Natural killer cell treated with Interleukin-12 subunit alpha and Interleukin-12 subunit beta and Interleukin-15 and Interleukin-18, amount 100 ng/mL, for 72 hours (primary cell): ENCODE data around the gene LRRC8B. TPM values are rescaled to one million over a fixed set of nuclear protein-coding genes. Genes with fewer than 3 reads are reported as not detected.
"Not testable (repeated sequence)": the region's sequence is repeated elsewhere in the genome, so short reads cannot be mapped to it uniquely, and the experiment has no call there.

Source experiments
- ATAC-seq, 2 donors: fragments of 150-1000 bp; cut with Tn5 transposase in 1 of 2; sonication (Bioruptor Pico), chemical (Tn5 transposase) in 1 of 2; 2 replicates each; pipeline ENCODE4 v1.10.0; 2021
- DNase-seq: peaks from one replicate; pipeline ENCODE4 v3.0.0; 2022; ENCODE audit warnings: low spot score
- H3K27ac Mint-ChIP-seq, 2 donors: 1 replicate in 1 of 2; 2 replicates in 1 of 2; pipeline ENCODE4 v1.8.0; 2022; ENCODE audit warnings: mixed read lengths in 2 of 2, mild to moderate bottlenecking in 1 of 2, moderate library complexity in 1 of 2
- H3K27me3 Mint-ChIP-seq, 2 donors: 1 replicate in 1 of 2; 2 replicates in 1 of 2; pipeline ENCODE4 v1.8.0; 2022; ENCODE audit warnings: mixed read lengths in 2 of 2
- H3K36me3 Mint-ChIP-seq: one replicate; pipeline ENCODE4 v1.8.0; 2022; ENCODE audit warnings: mixed read lengths
- H3K4me1 Mint-ChIP-seq, 2 donors: 1 replicate in 1 of 2; 2 replicates in 1 of 2; pipeline ENCODE4 v1.8.0; 2022; ENCODE audit warnings: low read depth in 2 of 2, mixed read lengths in 2 of 2, mild to moderate bottlenecking in 1 of 2
- H3K4me3 Mint-ChIP-seq: one replicate; pipeline ENCODE4 v1.8.0; 2022; ENCODE audit warnings: mixed read lengths
- H3K9me3 Mint-ChIP-seq: 2 replicates; pipeline ENCODE4 v1.8.0; 2022; ENCODE audit warnings: mixed read lengths
- total RNA-seq, 2 donors: library from RNA; stranded (reverse); gene quantifications; one replicate each; pipeline ENCODE4 v1.2.3, GENCODE V29; 2022

The LRRC8B gene
- total RNA-seq, 2 donors from 2014 or later = 11.1 to 15.3 TPM

- H3K9me3 Mint-ChIP-seq = no peaks in the 10 kb centered on the region
- peak overlapping the region; percentile 0 to 45 for H3K27ac Mint-ChIP-seq
- H3K4me1 Mint-ChIP-seq = peaks cover 19 to 41% of the 10 kb centered on the region in 2 donors
- H3K27me3 Mint-ChIP-seq = no peaks in the 10 kb centered on the region
- ATAC-seq (peak in 1 of 2 donors; percentile 43), DNase-seq (no peak)
- peak overlapping the region; percentile 68 for H3K4me3 Mint-ChIP-seq
- H3K36me3 Mint-ChIP-seq = peaks cover 20% of the 10 kb centered on the region
Measured at GRCh38 chr1:89589515-89589914, 64.9 kb downstream of the LRRC8B start.

DNA sequence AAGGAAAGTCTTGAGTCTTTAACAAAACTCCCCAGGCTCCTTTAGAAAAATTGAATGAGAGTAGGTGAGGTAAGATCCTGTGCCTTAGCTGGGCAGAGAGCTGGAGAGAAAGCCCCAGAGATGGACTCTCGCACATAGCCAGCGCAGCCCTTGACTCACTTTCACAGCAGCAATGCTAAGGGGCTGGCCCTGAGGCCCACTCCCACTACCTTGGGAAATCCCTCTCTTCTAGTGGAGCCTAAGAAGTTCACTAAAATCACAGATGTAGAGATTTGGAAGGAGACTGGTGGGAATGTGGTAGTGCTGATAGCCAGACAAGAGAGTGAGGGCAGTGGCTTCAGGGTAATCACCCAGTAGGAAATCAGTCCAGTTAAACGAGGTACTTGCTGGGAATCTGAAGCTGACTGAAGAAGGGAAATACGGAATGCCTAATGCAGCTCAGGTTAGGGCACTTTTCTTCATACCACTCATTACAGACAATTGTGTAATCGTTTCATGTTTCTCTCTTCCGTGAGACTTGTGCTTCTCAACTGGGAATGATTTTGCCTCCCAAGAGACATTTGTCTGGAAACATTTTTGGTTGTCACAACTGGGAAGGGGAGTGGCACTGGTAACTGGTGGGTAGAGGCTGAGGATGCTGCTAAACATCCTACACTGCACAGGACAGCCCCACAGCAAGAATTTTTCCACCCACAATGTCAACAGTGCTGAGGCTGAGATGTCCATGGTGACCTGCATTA, 65.9 kb downstream of the LRRC8B start:
- Mint-ChIP-seq H3K27me3 (no peaks in the 10 kb centered on the region), H3K4me1 (peaks cover 19 to 41% of the 10 kb centered on the region in 2 donors), H3K4me3 (no peak overlapping the region), H3K27ac (peak overlapping the region in 1 of 2 donors; percentile 45), H3K9me3 (no peaks in the 10 kb centered on the region), H3K36me3 (peaks cover 10% of the 10 kb centered on the region)
- ATAC-seq (peak; percentile 51 to 53), DNase-seq (no peak)

DNA sequence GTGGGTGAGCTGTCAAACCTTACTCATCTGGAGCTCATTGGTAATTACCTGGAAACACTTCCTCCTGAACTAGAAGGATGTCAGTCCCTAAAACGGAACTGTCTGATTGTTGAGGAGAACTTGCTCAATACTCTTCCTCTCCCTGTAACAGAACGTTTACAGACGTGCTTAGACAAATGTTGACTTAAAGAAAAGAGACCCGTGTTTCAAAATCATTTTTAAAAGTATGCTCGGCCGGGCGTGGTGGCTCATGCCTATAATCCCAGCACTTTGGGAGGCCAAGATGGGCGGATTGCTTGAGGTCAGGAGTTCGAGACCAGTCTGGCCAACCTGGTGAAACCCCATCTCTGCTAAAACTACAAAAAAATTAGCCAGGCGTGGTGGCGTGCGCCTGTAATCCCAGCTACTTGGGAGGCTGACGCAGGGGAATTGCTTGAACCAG, 68.3 kb downstream of the LRRC8B start:
- not testable (repeated sequence) for H3K27me3 Mint-ChIP-seq, H3K36me3 Mint-ChIP-seq, DNase-seq, H3K9me3 Mint-ChIP-seq
- Mint-ChIP-seq H3K4me3 (peak overlapping the region; percentile 64), H3K4me1 (peaks cover 19 to 41% of the 10 kb centered on the region in 2 donors), H3K27ac (peak overlapping the region; percentile 43 to 68)
- ATAC-seq = peak in 1 of 2 donors; percentile 43

- Mint-ChIP-seq H3K4me3 (no peak overlapping the region), H3K27ac (no peak overlapping the region), H3K9me3 (no peaks in the 10 kb centered on the region), H3K27me3 (no peaks in the 10 kb centered on the region), H3K36me3 (no peaks in the 10 kb centered on the region), H3K4me1 (peaks cover 20 to 33% of the 10 kb centered on the region in 2 donors)
- DNase-seq = no peak
- no peak for ATAC-seq
Measured at GRCh38 chr1:89594096-89594740, 69.6 kb downstream of the LRRC8B start.

DNA sequence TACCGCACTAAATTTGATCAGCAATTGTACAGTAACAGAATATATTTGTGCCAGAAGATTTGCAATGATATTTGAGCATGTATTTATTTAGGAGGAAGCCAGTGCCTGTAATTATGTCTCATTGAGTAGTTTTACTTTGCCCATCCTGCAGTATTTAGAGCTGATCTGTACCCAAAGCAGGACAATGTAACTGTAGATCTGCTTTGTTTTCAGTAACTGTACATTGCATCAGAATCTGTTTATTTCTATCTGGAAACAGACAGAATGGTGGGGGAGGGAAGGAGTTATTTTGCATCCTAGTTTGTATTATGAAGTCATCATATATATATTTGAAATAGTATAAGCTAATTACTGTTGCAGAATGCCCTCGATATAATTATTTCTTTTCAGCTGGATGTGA, 72.1 kb downstream of the LRRC8B start:
- H3K4me1 Mint-ChIP-seq = peaks cover 10 to 15% of the 10 kb centered on the region in 2 donors
- no peak for DNase-seq
- ATAC-seq = no peak
- H3K4me3 Mint-ChIP-seq = no peak overlapping the region
- H3K9me3 Mint-ChIP-seq = no peaks in the 10 kb centered on the region
- no peak overlapping the region for H3K27ac Mint-ChIP-seq
- no peaks in the 10 kb centered on the region for H3K27me3 Mint-ChIP-seq
- no peaks in the 10 kb centered on the region for H3K36me3 Mint-ChIP-seq

DNA sequence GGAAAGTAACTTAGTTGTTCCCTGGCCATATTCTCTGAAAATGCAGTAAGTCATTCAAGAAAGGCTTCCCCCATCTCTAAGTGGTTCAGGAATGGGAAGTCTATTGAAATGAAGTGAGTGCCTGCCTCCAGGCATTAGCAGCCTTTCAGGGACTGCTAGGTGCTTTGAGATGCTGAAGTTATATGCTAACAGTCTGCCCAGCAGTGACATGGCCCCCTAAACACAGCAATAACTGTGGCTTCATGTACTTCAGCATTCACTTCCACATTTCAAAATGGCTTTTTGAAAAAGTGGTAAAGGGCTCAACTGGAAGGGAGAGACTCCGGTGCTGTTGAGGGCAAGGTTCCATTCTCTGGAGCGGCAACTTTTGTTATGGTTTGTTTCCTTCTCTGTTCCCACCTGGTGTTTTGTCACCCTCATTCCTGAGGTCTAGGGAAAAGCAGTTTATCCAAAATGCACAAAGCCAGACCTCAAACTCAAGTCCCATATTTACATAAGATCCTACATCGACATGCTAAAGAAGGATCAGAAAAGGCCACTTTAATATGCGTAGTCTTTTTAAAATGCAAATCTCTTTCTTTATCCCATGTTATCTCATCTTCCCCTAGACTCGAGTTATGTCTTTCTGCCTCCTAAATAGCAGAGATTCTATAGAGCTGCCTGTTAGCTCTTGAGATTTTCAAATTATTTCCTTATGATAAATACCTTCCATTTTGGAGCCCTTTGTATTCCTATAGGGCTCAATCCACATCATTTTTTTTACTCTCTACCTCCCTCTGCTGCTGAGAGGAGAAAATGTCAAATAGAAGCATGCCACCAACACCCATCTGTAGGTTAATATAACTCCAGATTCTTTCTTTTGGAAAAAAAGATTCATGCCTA, 74.1 kb downstream of the LRRC8B start:
- no peaks in the 10 kb centered on the region for H3K9me3 Mint-ChIP-seq
- H3K4me1 Mint-ChIP-seq = peaks cover 11 to 14% of the 10 kb centered on the region in 2 donors
- no peak for DNase-seq
- H3K27me3 Mint-ChIP-seq = no peaks in the 10 kb centered on the region
- no peak overlapping the region for H3K4me3 Mint-ChIP-seq
- H3K36me3 Mint-ChIP-seq = no peaks in the 10 kb centered on the region
- H3K27ac Mint-ChIP-seq = peak overlapping the region in 1 of 2 donors; percentile 39
- peak in 1 of 2 donors; percentile 69 for ATAC-seq

- H3K4me3 Mint-ChIP-seq = no peak overlapping the region
- H3K27me3 Mint-ChIP-seq = no peaks in the 10 kb centered on the region
- no peak for DNase-seq
- H3K27ac Mint-ChIP-seq = peak overlapping the region in 1 of 2 donors; percentile 19
- peaks cover 14 to 15% of the 10 kb centered on the region in 2 donors for H3K4me1 Mint-ChIP-seq
- no peaks in the 10 kb centered on the region for H3K9me3 Mint-ChIP-seq
- no peak for ATAC-seq
- no peaks in the 10 kb centered on the region for H3K36me3 Mint-ChIP-seq
Measured at GRCh38 chr1:89599332-89599630, 74.7 kb downstream of the LRRC8B start.

- Mint-ChIP-seq H3K27me3 (no peaks in the 10 kb centered on the region), H3K4me1 (peaks cover 21 to 26% of the 10 kb centered on the region in 2 donors), H3K36me3 (no peaks in the 10 kb centered on the region), H3K27ac (peak overlapping the region in 1 of 2 donors; percentile 10), H3K9me3 (no peaks in the 10 kb centered on the region), H3K4me3 (no peak overlapping the region)
- ATAC-seq (no peak), DNase-seq (no peak)
Measured at GRCh38 chr1:89600451-89601224, 76.0 kb downstream of the LRRC8B start.

GRCh38 chr1:89602871-89603404, 78.3 kb downstream of the LRRC8B start:
- Mint-ChIP-seq H3K27ac (peak overlapping the region; percentile 80 to 89), H3K36me3 (no peaks in the 10 kb centered on the region), H3K4me1 (peaks cover 38 to 49% of the 10 kb centered on the region in 2 donors), H3K4me3 (no peak overlapping the region), H3K27me3 (no peaks in the 10 kb centered on the region), H3K9me3 (no peaks in the 10 kb centered on the region)
- ATAC-seq (no peak), DNase-seq (no peak)

DNA sequence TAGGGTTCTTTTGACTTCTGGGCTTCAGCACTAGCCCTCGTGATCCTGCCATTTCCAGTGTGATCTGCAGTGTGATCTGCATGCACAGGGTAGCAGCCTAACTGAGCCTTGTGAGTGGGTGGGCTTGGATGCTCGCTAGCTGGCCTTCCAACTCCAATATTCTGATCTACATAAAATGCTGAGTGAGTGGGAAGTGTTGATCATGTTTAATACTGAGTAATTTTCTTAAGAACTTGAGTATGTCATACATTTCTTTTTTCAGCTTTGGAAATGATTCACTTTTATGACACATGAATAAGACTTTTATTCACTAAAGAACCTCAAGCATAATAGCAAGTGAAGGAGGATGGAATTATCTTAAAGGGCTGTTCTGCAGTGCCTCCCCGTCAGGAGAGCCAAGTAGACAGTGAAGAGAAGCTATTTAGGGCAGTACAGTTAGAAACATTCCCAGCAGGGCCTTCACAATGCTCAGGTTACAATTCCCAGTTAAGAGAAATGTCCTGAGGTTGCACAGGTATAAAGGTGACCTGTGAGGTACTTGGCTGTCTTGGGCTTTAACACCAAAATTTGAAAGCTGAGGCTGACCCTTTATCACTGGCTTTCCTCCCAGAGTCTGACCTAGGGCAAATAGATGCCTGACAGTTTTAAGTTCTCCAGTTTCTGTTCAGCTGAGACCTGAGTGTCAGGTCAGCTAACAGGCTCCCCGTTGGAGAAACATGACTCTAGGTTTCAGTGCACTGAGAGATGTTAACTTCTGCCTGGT, 79.2 kb downstream of the LRRC8B start:
- ATAC-seq = peak in 1 of 2 donors; percentile 21
- peak overlapping the region; percentile 80 to 89 for H3K27ac Mint-ChIP-seq
- no peaks in the 10 kb centered on the region for H3K36me3 Mint-ChIP-seq
- H3K4me1 Mint-ChIP-seq = peaks cover 46 to 58% of the 10 kb centered on the region in 2 donors
- DNase-seq = no peak
- H3K4me3 Mint-ChIP-seq = peak overlapping the region; percentile 15
- no peaks in the 10 kb centered on the region for H3K9me3 Mint-ChIP-seq
- H3K27me3 Mint-ChIP-seq = no peaks in the 10 kb centered on the region

DNA sequence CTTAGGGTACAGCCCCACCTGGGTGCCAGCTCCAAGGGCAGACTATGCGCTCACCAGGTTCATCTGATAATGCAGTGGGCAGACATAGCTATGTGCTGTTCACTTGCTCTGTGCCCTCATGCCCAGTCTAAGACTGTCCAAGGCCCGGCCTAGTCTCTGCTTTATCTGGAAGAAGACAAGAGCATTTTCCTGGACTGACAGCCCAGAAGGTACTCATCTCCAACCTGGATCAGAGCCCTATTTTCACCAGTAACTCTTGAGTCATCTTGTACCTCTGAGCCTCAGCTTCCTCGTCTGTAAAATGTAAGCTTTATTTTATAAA, 79.7 kb downstream of the LRRC8B start:
- Mint-ChIP-seq H3K4me3 (no peak overlapping the region), H3K36me3 (no peaks in the 10 kb centered on the region), H3K9me3 (no peaks in the 10 kb centered on the region), H3K4me1 (peaks cover 44 to 63% of the 10 kb centered on the region in 2 donors), H3K27ac (peak overlapping the region; percentile 53 to 89), H3K27me3 (no peaks in the 10 kb centered on the region)
- ATAC-seq (peak in 1 of 2 donors; percentile 44), DNase-seq (no peak)

DNA sequence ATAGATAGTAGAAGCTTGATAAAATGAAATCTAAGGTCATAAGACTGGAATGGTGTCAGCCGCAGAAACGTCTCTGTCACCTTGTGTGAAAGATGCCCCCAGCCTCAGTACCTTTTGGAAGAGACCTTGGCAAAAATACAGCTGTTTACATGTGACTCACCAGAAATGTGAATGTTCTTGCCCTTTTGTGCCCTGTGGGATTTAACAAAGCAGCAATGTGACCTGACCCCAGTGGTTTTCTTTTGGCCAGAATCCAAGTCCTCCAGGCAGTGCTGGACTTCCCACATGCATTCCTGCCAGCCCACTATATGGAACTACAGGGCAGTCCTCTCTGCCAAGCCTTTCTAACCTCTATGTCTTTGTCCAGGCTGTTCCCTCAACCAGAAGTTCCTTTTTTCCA, 81.1 kb downstream of the LRRC8B start:
- Mint-ChIP-seq H3K36me3 (no peaks in the 10 kb centered on the region), H3K9me3 (no peaks in the 10 kb centered on the region), H3K4me3 (no peak overlapping the region), H3K27me3 (no peaks in the 10 kb centered on the region), H3K27ac (peak overlapping the region; percentile 89 to 90), H3K4me1 (peaks cover 49 to 70% of the 10 kb centered on the region in 2 donors)
- ATAC-seq = no peak
- no peak for DNase-seq
